ENCODE data around the gene PIF1. TPM values are rescaled to one million over a fixed set of nuclear protein-coding genes. Genes with fewer than 3 reads are reported as not detected.

Gene PIF1
- total RNA-seq, 1 experiment from 2014 or later = 43.5 TPM

GRCh38 chr15:64854526-64854925 lies 29.1 kb upstream of the PIF1 start:
- intact Hi-C loops (cut with micrococcal nuclease) = no loop called here
- no peak overlapping the region for H3K27ac ChIP-seq (ENCODE audit: low read length)
- no peak overlapping the region for H3K4me2 ChIP-seq (ENCODE audit: low read length)
- no peaks in the 10 kb centered on the region for H3F3A ChIP-seq (ENCODE audit: low read length, unreplicated experiment)
- POLR2A ChIA-PET (ENCODE audit: unreplicated experiment) = no interaction called here
- no peak for TF ChIP-seq CTCF (conservative IDR thresholded peaks at IDR 0.05; ENCODE audit: low read depth, low read length)
- TF ChIP-seq EZH2phosphoT487 (IDR thresholded peaks at IDR 0.05; ENCODE audit: borderline replicate concordance, low read length) = no peak
- TF ChIP-seq EZH2 (IDR thresholded peaks at IDR 0.05; ENCODE audit: low read length, unreplicated experiment) = no peak
- H3K9me3 ChIP-seq (ENCODE audit: low read length) = no peaks in the 10 kb centered on the region
- BruUV-seq (replicated peaks) = no TSS peak
- no peaks in the 10 kb centered on the region for H3K9me2 ChIP-seq (replicated peaks; ENCODE audit: low read length)
- H3K4me1 ChIP-seq (ENCODE audit: insufficient read depth, low read length) = no peaks in the 10 kb centered on the region
- CTCF ChIA-PET = no interaction called here
- no peaks in the 10 kb centered on the region for H3K79me2 ChIP-seq (ENCODE audit: low read length)
- DNase-seq (no peak), ATAC-seq (no peak)
- H3K4me3 ChIP-seq (ENCODE audit: low read length) = no peak overlapping the region
- H2AFZ ChIP-seq (ENCODE audit: low read length) = no peak overlapping the region
- no peaks in the 10 kb centered on the region for H4K20me1 ChIP-seq (ENCODE audit: low read length)
- H3K36me3 ChIP-seq (ENCODE audit: low read depth, low read length) = no peaks in the 10 kb centered on the region
- no peaks in the 10 kb centered on the region for H3K27me3 ChIP-seq (ENCODE audit: low read length)
- no peak overlapping the region for H3K9ac ChIP-seq (ENCODE audit: low read length)

GRCh38 chr15:64854041-64854440 lies 28.6 kb upstream of the PIF1 start:
- no peak for DNase-seq
- no TSS peak for BruUV-seq (replicated peaks)

GRCh38 chr15:64851503-64851840 lies 26.0 kb upstream of the PIF1 start:
- no peaks in the 10 kb centered on the region for H3K27me3 ChIP-seq (ENCODE audit: low read length)
- no peak overlapping the region for H3K4me2 ChIP-seq (ENCODE audit: low read length)
- no peak overlapping the region for H3K27ac ChIP-seq (ENCODE audit: low read length)
- intact Hi-C loops (cut with micrococcal nuclease) = no loop called here
- CTCF ChIA-PET = no interaction called here
- H2AFZ ChIP-seq (ENCODE audit: low read length) = no peak overlapping the region
- H3K9ac ChIP-seq (ENCODE audit: low read length) = no peak overlapping the region
- no peak for ATAC-seq
- no peak for DNase-seq
- no peaks in the 10 kb centered on the region for H3K9me2 ChIP-seq (replicated peaks; ENCODE audit: low read length)
- H3K4me1 ChIP-seq (ENCODE audit: insufficient read depth, low read length) = no peaks in the 10 kb centered on the region
- H4K20me1 ChIP-seq (ENCODE audit: low read length) = no peaks in the 10 kb centered on the region
- no peaks in the 10 kb centered on the region for H3K79me2 ChIP-seq (ENCODE audit: low read length)
- POLR2A ChIA-PET (ENCODE audit: unreplicated experiment) = no interaction called here
- no peaks in the 10 kb centered on the region for H3K9me3 ChIP-seq (ENCODE audit: low read length)
- H3K4me3 ChIP-seq (ENCODE audit: low read length) = no peak overlapping the region
- H3F3A ChIP-seq (ENCODE audit: low read length, unreplicated experiment) = no peaks in the 10 kb centered on the region
- no peak for TF ChIP-seq EZH2 (IDR thresholded peaks at IDR 0.05; ENCODE audit: low read length, unreplicated experiment)
- BruUV-seq (replicated peaks) = no TSS peak
- no peaks in the 10 kb centered on the region for H3K36me3 ChIP-seq (ENCODE audit: low read depth, low read length)

More at GRCh38 chr15:64854041-64854440, 28.6 kb upstream of the PIF1 start:
- ChIA-PET CTCF (no interaction called here), POLR2A (ENCODE audit: unreplicated experiment) (no interaction called here)
- Histone ChIP-seq H2AFZ (ENCODE audit: low read length) (no peak overlapping the region), H3F3A (ENCODE audit: low read length, unreplicated experiment) (no peaks in the 10 kb centered on the region), H3K27me3 (ENCODE audit: low read length) (no peaks in the 10 kb centered on the region), H3K4me1 (ENCODE audit: insufficient read depth, low read length) (no peaks in the 10 kb centered on the region), H3K4me2 (ENCODE audit: low read length) (no peak overlapping the region), H3K4me3 (ENCODE audit: low read length) (no peak overlapping the region), H3K9me3 (ENCODE audit: low read length) (no peaks in the 10 kb centered on the region), H3K9me2 (replicated peaks; ENCODE audit: low read length) (no peaks in the 10 kb centered on the region), H3K79me2 (ENCODE audit: low read length) (no peaks in the 10 kb centered on the region), H4K20me1 (ENCODE audit: low read length) (no peaks in the 10 kb centered on the region), H3K27ac (ENCODE audit: low read length) (no peak overlapping the region), H3K36me3 (ENCODE audit: low read depth, low read length) (no peaks in the 10 kb centered on the region), H3K9ac (ENCODE audit: low read length) (no peak overlapping the region)
- intact Hi-C loops (cut with micrococcal nuclease) = no loop called here
- TF ChIP-seq CTCF (conservative IDR thresholded peaks at IDR 0.05; ENCODE audit: low read depth, low read length) (no peak), EZH2 (IDR thresholded peaks at IDR 0.05; ENCODE audit: low read length, unreplicated experiment) (no peak), EZH2phosphoT487 (IDR thresholded peaks at IDR 0.05; ENCODE audit: borderline replicate concordance, low read length) (no peak)
- ATAC-seq = no peak
